SK-N-SH (cell line): ENCODE measurements around the gene AGXT. TPM values are rescaled to one million over a fixed set of nuclear protein-coding genes. Genes with fewer than 3 reads are reported as not detected.

Source experiments
- CTCF ChIA-PET: fragments of 300-600, 350-600 bp; formaldehyde crosslinking; extraction: SDS; loops from one replicate; lab custom pipeline; 2021; lab: Yijun Ruan, JAX
- POLR2A ChIA-PET: fragments of 350-600 bp; sonication (Branson Sonifier 250); formaldehyde crosslinking; extraction: SDS; loops from one replicate; lab custom pipeline; 2020; ENCODE audit warnings: antibody characterized with exemption, inconsistent platforms; lab: Yijun Ruan, JAX
- DNase-seq: peaks from one replicate; pipeline ENCODE4 v3.0.0; 2012
- H2AFZ ChIP-seq: fragments of 200-600 bp; sonication (generic); 2 replicates; pipeline ENCODE4 v1.8.1; 2016; ENCODE audit warnings: antibody characterized with exemption, mild to moderate bottlenecking, low read depth
- H3F3A ChIP-seq: fragments of 200-600 bp; sonication (generic); replicated peaks from 2 replicates; pipeline ENCODE3; 2016; ENCODE audit warnings: antibody characterized with exemption, mild to moderate bottlenecking; ENCODE audit not compliant: insufficient read depth
- H3K27ac ChIP-seq, 2 experiments: fragments of 200-500 bp in 1 of 2; fragments of 200-600 bp in 1 of 2; sonication (Bioruptor generic) in 1 of 2; sonication (generic), shearing (Covaris generic) in 1 of 2; 2 replicates each; pipeline versions ENCODE4 v1.5.1 to v1.6.1; 2014 to 2016; ENCODE audit warnings: low read depth in 2 of 2, inconsistent platforms in 1 of 2, low read length in 1 of 2, mild to moderate bottlenecking in 1 of 2, mixed read lengths in 1 of 2
- H3K27me3 ChIP-seq: fragments of 200-600 bp; sonication (generic), shearing (Covaris generic); 2 replicates; pipeline ENCODE4 v1.6.1; 2016; ENCODE audit warnings: mixed run types; ENCODE audit not compliant: insufficient read depth
- H3K36me3 ChIP-seq, 2 experiments: fragments of 200-500 bp in 1 of 2; fragments of 200-600 bp in 1 of 2; sonication (Bioruptor generic) in 1 of 2; sonication (generic) in 1 of 2; replicated peaks in 1 of 2; 2 replicates each; pipeline versions ENCODE3 to v1.5.1; 2014 to 2016; ENCODE audit warnings: low read length in 1 of 2, mild to moderate bottlenecking in 1 of 2; ENCODE audit not compliant: insufficient read depth in 2 of 2, control insufficient read depth in 1 of 2
- H3K4me1 ChIP-seq, 2 experiments: fragments of 200-500 bp in 1 of 2; fragments of 200-600 bp in 1 of 2; sonication (Bioruptor generic) in 1 of 2; sonication (generic), shearing (Covaris generic) in 1 of 2; 2 replicates each; pipeline versions ENCODE4 v1.5.1 to v1.6.1; 2014 to 2016; ENCODE audit warnings: low read depth in 1 of 2, low read length in 1 of 2, mixed run types in 1 of 2; ENCODE audit not compliant: insufficient read depth in 2 of 2, control insufficient read depth in 1 of 2
- H3K4me2 ChIP-seq: fragments of 200-600 bp; sonication (generic), shearing (Covaris generic); 2 replicates; pipeline ENCODE4 v1.6.1; 2017; ENCODE audit warnings: mixed run types
- H3K4me3 ChIP-seq, 2 experiments: fragments of 200-500 bp in 1 of 2; fragments of 200-600 bp in 1 of 2; sonication (Bioruptor generic) in 1 of 2; sonication (generic), shearing (Covaris generic) in 1 of 2; 2 replicates each; pipeline versions ENCODE4 v1.5.1 to v1.8.1; 2014 to 2016; ENCODE audit warnings: low read depth in 2 of 2, inconsistent platforms in 1 of 2, low read length in 1 of 2, mild to moderate bottlenecking in 1 of 2, mixed read lengths in 1 of 2, moderate library complexity in 1 of 2
- H3K79me2 ChIP-seq: fragments of 200-600 bp; sonication (generic); 2 replicates; pipeline ENCODE4 v1.8.1; 2017; ENCODE audit warnings: mild to moderate bottlenecking; ENCODE audit not compliant: insufficient read depth
- H3K9ac ChIP-seq: fragments of 200-600 bp; sonication (generic); 2 replicates; pipeline ENCODE4 v1.6.1; 2017; ENCODE audit warnings: mixed run types
- H3K9me2 ChIP-seq: fragments of 200-600 bp; sonication (generic); 2 replicates; pipeline ENCODE4 v1.6.1; 2017; ENCODE audit warnings: mixed run types
- H3K9me3 ChIP-seq: fragments of 200-600 bp; sonication (generic); 2 replicates; pipeline ENCODE4 v1.6.1; 2017; ENCODE audit warnings: mixed run types, mild to moderate bottlenecking, moderate library complexity
- H4K20me1 ChIP-seq: fragments of 200-600 bp; sonication (generic); 2 replicates; pipeline ENCODE4 v1.6.1; 2017; ENCODE audit warnings: mild to moderate bottlenecking, mixed run types; ENCODE audit not compliant: insufficient read depth
- CHD2 ChIP-seq: fragments of 150-350 bp; IDR thresholded peaks from 2 replicates; pipeline ENCODE4 v1.6.1; 2018; ENCODE audit warnings: low read length; ENCODE audit not compliant: partially characterized antibody
- ELF1 ChIP-seq: IDR thresholded peaks from 2 replicates; pipeline ENCODE4 v1.4.0; 2012
- EP300 ChIP-seq, 2 experiments: IDR thresholded peaks; 2 replicates each; pipeline versions ENCODE4 v1.4.0 to v1.6.1; 2012; ENCODE audit warnings: borderline replicate concordance in 1 of 2, low read depth in 1 of 2, low read length in 1 of 2
- EZH2phosphoT487 ChIP-seq: fragments of 200-600 bp; sonication (generic); IDR thresholded peaks from 2 replicates; pipeline ENCODE4 v1.6.1; 2017; ENCODE audit warnings: low read depth, mixed run types, mild to moderate bottlenecking, antibody characterized with exemption, moderate library complexity, borderline replicate concordance
- FOXJ3 ChIP-seq: sonication (generic); formaldehyde crosslinking; IDR thresholded peaks from 2 replicates; pipeline ENCODE4 v1.5.1; 2020; ENCODE audit warnings: mild to moderate bottlenecking, missing genetic modification reagents
- FOXM1 ChIP-seq: IDR thresholded peaks from 2 replicates; pipeline ENCODE4 v1.4.0; 2012; ENCODE audit warnings: low read depth, mild to moderate bottlenecking
- GABPA ChIP-seq: IDR thresholded peaks from 2 replicates; pipeline ENCODE4 v1.4.0; 2012; ENCODE audit warnings: low read depth, mild to moderate bottlenecking
- NFIC ChIP-seq: IDR thresholded peaks from 2 replicates; pipeline ENCODE4 v1.4.0; 2012; ENCODE audit warnings: borderline replicate concordance
- POLR2AphosphoS5 ChIP-seq: IDR thresholded peaks from 2 replicates; pipeline ENCODE4 v1.6.1; 2012; ENCODE audit warnings: low read depth, low read length
- RFX5 ChIP-seq: IDR thresholded peaks from 2 replicates; pipeline ENCODE4 v1.6.1; 2012; ENCODE audit warnings: mild to moderate bottlenecking, improper control_type of control experiment, low read length
- RXRA ChIP-seq: IDR thresholded peaks from 2 replicates; pipeline ENCODE4 v1.4.0; 2012; ENCODE audit warnings: low read depth, mild to moderate bottlenecking, borderline replicate concordance
- SIN3A ChIP-seq: IDR thresholded peaks from 2 replicates; pipeline ENCODE4 v1.6.1; 2012; ENCODE audit warnings: low read depth, mild to moderate bottlenecking, low read length, moderate library complexity, borderline replicate concordance
- SMC3 ChIP-seq: IDR thresholded peaks from 2 replicates; pipeline ENCODE4 v1.6.1; 2012; ENCODE audit warnings: low read depth, low read length, improper control_type of control experiment
- TAF1 ChIP-seq: IDR thresholded peaks from 2 replicates; pipeline ENCODE4 v1.6.1; 2012; ENCODE audit warnings: low read depth, mild to moderate bottlenecking, low read length, moderate library complexity, borderline replicate concordance
- TCF12 ChIP-seq: IDR thresholded peaks from 2 replicates; pipeline ENCODE4 v1.4.0; 2012
- WGBS: methylation state at CpG from one replicate; pipeline ENCODE4 v1.1.6; 2017; ENCODE audit warnings: low lambda C conversion rate; 5-methylcytosine and 5-hydroxymethylcytosine counted together
- polyA plus RNA-seq, 3 experiments: library from polyadenylated mRNA; depleted of rRNA; stranded (reverse); fragments of >200 nt; gene quantifications; 2 replicates each; pipeline ENCODE4 v1.2.3, GENCODE V29; 2012
- TF ChIP-seq, protein P1 (sequence below): IDR thresholded peaks from 2 replicates; pipeline ENCODE4 v1.4.0; 2012; ENCODE audit warnings: low read depth
- TF ChIP-seq, protein P2 (sequence below): fragments of 150-350 bp; IDR thresholded peaks from 2 replicates; pipeline ENCODE4 v1.6.1; 2017; ENCODE audit warnings: antibody characterized with exemption, low read length, low read depth, borderline replicate concordance
- TF ChIP-seq, protein P3 (sequence below): fragments of 200-600 bp; sonication (generic); IDR thresholded peaks from 2 replicates; pipeline ENCODE4 v1.6.1; 2017; ENCODE audit warnings: antibody characterized with exemption, mild to moderate bottlenecking, moderate library complexity
- TF ChIP-seq, protein P4 (sequence below): IDR thresholded peaks from 2 replicates; pipeline ENCODE4; 2012

The AGXT gene
- polyA plus RNA-seq, 1 of the 3 experiments (the other 2 are of a cell fraction), result not detected

DNA sequence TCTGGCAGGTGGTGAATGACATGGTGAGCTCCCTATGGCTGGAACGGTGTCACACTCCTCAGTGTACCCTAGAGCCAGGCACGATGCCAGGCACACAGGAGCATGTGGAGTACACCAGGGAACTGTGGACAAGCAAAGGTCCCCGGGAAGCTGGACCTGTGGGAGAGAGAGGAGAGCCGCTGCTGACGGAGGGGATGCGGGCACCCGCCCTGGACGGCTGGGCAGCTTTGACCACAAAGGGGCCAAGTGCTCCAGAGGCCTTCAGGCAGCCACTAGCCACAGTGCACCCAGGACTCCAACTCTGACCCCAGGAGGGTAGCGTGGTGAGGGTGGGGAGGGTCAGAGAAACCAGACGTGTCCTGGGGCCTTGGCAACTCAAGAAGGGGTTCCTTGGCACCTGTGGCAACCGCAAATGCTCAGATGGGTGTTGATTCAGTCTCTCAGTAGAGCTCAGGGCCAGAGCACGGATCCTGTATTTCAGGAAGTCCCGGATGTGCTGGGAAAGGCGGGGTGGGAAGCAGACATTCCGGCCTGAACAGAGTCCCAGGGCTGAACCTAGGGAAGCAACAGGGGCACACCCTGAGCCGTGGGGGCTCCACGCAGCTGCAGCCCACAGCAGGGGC lies 29.6 kb downstream of the AGXT start:
- H3K4me3 ChIP-seq, result no peak overlapping the region
- H3K9ac ChIP-seq, result no peak overlapping the region
- H3K27me3 ChIP-seq, result no peaks in the 10 kb centered on the region
- no peaks in the 10 kb centered on the region for H3F3A ChIP-seq
- no peak overlapping the region for H3K27ac ChIP-seq
- no peak overlapping the region for H3K4me2 ChIP-seq
- no peaks in the 10 kb centered on the region for H3K9me3 ChIP-seq
- H3K79me2 ChIP-seq, result no peaks in the 10 kb centered on the region
- TF ChIP-seq, protein P1, sequence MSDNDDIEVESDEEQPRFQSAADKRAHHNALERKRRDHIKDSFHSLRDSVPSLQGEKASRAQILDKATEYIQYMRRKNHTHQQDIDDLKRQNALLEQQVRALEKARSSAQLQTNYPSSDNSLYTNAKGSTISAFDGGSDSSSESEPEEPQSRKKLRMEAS, result no peak
- TF ChIP-seq POLR2AphosphoS5 (no peak), SMC3 (no peak), TAF1 (no peak), FOXJ3 (CRISPR knock-in tag) (no peak), TCF12 (no peak), ELF1 (no peak), CHD2 (no peak), RFX5 (no peak), SIN3A (no peak)
- TF ChIP-seq, protein P2, sequence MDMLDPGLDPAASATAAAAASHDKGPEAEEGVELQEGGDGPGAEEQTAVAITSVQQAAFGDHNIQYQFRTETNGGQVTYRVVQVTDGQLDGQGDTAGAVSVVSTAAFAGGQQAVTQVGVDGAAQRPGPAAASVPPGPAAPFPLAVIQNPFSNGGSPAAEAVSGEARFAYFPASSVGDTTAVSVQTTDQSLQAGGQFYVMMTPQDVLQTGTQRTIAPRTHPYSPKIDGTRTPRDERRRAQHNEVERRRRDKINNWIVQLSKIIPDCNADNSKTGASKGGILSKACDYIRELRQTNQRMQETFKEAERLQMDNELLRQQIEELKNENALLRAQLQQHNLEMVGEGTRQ, result no peak
- TF ChIP-seq, protein P3, sequence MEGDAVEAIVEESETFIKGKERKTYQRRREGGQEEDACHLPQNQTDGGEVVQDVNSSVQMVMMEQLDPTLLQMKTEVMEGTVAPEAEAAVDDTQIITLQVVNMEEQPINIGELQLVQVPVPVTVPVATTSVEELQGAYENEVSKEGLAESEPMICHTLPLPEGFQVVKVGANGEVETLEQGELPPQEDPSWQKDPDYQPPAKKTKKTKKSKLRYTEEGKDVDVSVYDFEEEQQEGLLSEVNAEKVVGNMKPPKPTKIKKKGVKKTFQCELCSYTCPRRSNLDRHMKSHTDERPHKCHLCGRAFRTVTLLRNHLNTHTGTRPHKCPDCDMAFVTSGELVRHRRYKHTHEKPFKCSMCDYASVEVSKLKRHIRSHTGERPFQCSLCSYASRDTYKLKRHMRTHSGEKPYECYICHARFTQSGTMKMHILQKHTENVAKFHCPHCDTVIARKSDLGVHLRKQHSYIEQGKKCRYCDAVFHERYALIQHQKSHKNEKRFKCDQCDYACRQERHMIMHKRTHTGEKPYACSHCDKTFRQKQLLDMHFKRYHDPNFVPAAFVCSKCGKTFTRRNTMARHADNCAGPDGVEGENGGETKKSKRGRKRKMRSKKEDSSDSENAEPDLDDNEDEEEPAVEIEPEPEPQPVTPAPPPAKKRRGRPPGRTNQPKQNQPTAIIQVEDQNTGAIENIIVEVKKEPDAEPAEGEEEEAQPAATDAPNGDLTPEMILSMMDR, result no peak
- no peaks in the 10 kb centered on the region for H3K9me2 ChIP-seq
- DNase-seq, result no peak
- H3K36me3 ChIP-seq, result no peaks in the 10 kb centered on the region
- ChIA-PET POLR2A (no interaction called here), CTCF (interaction anchor here (0.5 to 4.1 kb wide), 5 partner anchors 17 to 252 kb away, joined by 3 to 29 read pairs (median 5); partner anchors contain the start of gene PPP1R7)
- WGBS, result 75% methylated on average over 15 of the region's 17 CpGs
- H4K20me1 ChIP-seq, result no peaks in the 10 kb centered on the region
- peaks cover 0 to 36% of the 10 kb centered on the region in 2 experiments; a peak in 1 of 4 replicates for H3K4me1 ChIP-seq
- H2AFZ ChIP-seq, result no peak overlapping the region

DNA sequence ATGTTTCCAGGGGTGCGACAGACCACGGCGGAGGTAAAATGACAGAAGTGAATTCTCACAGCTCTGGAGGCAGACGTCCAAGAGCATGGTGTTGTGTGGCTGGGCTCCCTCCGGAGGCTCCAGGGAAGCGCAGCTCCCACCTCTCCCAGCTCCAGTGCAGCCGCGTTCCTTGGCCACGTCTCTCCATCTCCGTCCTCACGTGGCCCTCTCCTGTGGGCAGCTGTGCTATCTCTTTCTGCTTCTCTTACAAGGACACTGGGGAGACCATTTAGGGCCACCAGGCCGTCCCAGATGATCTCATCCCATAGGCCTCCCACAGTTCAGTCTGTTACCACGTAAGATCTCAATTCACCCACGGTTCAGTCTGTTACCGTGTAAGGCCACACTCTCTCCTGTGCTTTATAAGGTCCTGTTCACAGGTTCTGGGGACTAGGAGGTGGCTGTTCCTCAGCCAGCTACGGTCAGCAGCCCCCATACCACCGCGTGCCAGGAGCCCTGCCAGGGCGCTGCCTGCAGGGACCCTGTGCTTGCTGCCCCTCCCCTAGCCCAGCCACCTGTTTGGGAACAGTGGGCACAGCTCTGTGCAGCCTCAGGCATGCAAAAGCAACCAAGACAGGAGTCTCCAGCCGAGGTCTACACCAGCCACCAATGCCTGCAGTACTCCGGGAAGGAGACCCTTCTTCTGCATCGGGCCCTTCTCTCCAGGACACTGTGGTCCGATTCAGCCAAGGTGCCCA lies 30.3 kb downstream of the AGXT start:
- Histone ChIP-seq H3F3A (no peaks in the 10 kb centered on the region), H3K36me3 (no peaks in the 10 kb centered on the region), H3K4me3 (no peak overlapping the region), H3K9me2 (no peaks in the 10 kb centered on the region), H3K9me3 (no peaks in the 10 kb centered on the region), H3K9ac (no peak overlapping the region), H3K4me2 (no peak overlapping the region), H3K27me3 (no peaks in the 10 kb centered on the region), H4K20me1 (no peaks in the 10 kb centered on the region), H3K27ac (no peak overlapping the region), H3K4me1 (peaks cover 0 to 35% of the 10 kb centered on the region in 2 experiments; a peak in 1 of 4 replicates), H3K79me2 (no peaks in the 10 kb centered on the region), H2AFZ (no peak overlapping the region)
- WGBS, result 70% methylated on average over 14 of the region's 23 CpGs
- no peak for DNase-seq
- CTCF ChIA-PET, result interaction anchor here (1.2 to 4.1 kb wide), 4 partner anchors 17 to 179 kb away, joined by 3 to 29 read pairs (median 6); no protein-coding TSS in a partner anchor
- POLR2A ChIA-PET, result no interaction called here
- TF ChIP-seq, protein P3, result no peak
- TF ChIP-seq GABPA (no peak), TAF1 (no peak), FOXM1 (no peak), RFX5 (no peak), TCF12 (no peak), EP300 (IDR thresholded peaks at IDR 0.05; ENCODE audit: borderline replicate concordance in 1 of 2, low read depth in 1 of 2, low read length in 1 of 2) (no peak), EZH2phosphoT487 (no peak), NFIC (no peak), RXRA (no peak)
- TF ChIP-seq, protein P4, sequence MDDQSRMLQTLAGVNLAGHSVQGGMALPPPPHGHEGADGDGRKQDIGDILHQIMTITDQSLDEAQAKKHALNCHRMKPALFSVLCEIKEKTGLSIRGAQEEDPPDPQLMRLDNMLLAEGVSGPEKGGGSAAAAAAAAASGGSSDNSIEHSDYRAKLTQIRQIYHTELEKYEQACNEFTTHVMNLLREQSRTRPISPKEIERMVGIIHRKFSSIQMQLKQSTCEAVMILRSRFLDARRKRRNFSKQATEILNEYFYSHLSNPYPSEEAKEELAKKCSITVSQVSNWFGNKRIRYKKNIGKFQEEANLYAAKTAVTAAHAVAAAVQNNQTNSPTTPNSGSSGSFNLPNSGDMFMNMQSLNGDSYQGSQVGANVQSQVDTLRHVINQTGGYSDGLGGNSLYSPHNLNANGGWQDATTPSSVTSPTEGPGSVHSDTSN, result no peak
